Activated gamma-delta T cell treated with Interleukin-2 at 50 U/mL for 16 hours (primary cell): ENCODE results near the gene MLLT6.
"Not testable (repeated sequence)": the region's sequence is repeated elsewhere in the genome, so short reads cannot be mapped to it uniquely, and the experiment has no call there.

Experiments
- DNase-seq: peaks from one replicate; pipeline ENCODE4 v3.0.0-alpha.2; 2020

Gene MLLT6

GRCh38 chr17:38709104-38709820 is 4.2 kb downstream of the MLLT6 start:
- DNase-seq: no peak

GRCh38 chr17:38709864-38710603 is 5.0 kb downstream of the MLLT6 start:
- no peak for DNase-seq

- DNase-seq: no peak
Observed at GRCh38 chr17:38710604-38710962, 5.5 kb downstream of the MLLT6 start.

GRCh38 chr17:38710985-38711384 is 5.9 kb downstream of the MLLT6 start:
- no peak for DNase-seq

DNA sequence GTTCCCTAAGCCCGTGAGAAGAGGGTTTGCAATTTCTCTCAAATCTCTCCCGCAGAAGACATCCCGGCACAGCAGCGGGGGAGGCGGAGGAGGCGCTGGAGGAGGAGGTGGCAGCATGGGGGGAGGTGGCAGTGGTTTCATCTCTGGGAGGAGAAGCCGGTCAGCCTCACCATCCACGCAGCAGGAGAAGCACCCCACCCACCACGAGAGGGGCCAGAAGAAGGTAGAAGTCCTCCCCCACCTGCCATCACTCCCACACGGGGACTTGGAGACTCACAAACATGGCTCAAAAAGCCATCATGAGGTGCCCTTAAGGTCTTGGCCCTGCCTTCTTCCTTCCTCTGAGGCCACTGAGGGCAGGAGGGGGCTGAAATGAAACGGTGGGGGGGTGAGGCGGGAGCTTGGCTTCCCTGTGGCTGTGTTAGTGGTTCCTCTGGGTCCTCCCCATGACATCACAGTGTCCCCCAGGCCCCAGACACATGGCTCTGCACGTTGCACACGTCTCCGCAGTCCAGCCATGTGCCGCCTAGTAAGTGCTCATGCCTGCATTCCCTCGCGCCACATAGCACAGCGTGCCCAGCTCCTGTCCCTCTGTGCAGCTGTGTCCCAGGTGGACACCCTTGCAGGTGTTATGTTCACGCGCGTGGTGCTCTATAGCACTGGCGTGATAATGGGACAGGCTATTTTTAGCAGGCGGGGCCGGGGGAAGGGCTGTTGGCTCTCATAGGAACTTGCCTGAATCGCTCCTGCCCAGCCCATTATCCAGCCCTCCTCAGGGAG is 6.9 kb downstream of the MLLT6 start:
- DNase-seq: no peak

DNA sequence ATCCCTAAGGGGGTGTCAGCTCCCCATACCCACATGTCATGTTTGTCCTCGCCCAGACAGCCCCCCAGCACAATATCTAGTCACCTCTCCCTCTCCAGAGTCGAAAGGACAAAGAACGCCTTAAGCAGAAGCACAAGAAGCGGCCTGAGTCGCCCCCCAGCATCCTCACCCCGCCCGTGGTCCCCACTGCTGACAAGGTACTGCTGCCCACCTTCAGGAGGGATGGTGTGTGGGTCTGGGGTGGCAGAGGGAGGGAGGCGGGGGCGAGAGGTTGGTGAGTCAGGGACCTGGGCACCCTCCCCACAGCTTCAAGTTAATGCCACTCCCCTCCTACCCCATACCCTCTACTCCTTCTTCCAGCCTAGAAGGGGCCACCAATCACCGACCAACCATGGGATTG is 7.5 kb downstream of the MLLT6 start:
- no peak for DNase-seq

- DNase-seq: no peak
Observed at GRCh38 chr17:38713456-38714075, 8.5 kb downstream of the MLLT6 start.

GRCh38 chr17:38715216-38715943 is 10.3 kb downstream of the MLLT6 start:
- DNase-seq: no peak

DNA sequence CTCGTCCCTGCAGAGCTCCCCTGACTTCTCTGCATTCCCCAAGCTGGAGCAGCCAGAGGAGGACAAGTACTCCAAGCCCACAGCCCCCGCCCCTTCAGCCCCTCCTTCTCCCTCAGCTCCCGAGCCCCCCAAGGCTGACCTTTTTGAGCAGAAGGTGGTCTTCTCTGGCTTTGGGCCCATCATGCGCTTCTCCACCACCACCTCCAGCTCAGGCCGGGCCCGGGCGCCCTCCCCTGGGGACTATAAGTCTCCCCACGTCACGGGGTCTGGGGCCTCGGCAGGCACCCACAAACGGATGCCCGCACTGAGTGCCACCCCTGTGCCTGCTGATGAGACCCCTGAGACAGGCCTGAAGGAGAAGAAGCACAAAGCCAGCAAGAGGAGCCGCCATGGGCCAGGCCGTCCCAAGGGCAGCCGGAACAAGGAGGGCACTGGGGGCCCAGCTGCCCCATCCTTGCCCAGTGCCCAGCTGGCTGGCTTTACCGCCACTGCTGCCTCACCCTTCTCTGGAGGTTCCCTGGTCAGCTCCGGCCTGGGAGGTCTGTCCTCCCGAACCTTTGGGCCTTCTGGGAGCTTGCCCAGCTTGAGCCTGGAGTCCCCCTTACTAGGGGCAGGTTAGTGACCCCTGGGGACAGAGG is 11.4 kb downstream of the MLLT6 start:
- DNase-seq: no peak

GRCh38 chr17:38717139-38717745 is 12.2 kb downstream of the MLLT6 start:
- no peak for DNase-seq

DNA sequence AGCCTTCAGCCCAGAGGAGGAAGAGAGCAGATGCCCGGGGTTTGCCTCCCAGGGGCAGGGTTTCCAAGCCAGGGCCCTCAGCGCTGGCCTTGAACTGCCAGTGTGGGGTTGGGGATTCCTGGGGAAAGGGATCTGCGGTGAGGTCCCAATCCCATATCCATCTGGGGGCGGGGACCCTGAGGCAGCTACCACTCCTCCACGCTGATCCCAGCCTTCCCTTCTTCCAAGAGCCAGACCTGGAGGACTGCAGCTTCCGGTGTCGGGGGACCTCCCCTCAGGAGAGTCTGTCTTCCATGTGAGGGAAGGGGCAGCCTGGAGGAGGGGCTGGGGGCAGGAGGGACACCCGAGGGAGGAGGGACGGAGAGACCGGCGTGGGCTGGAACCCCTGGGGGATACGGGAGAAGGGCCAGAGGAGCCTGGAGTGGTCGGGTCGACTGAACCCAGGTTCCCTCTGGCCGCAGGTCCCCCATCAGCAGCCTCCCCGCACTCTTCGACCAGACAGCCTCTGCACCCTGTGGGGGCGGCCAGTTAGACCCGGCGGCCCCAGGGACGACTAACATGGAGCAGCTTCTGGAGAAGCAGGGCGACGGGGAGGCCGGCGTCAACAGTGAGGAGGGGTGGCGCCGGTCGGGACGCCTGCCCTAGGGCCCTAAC is 14.3 kb downstream of the MLLT6 start:
- DNase-seq: no peak

DNA sequence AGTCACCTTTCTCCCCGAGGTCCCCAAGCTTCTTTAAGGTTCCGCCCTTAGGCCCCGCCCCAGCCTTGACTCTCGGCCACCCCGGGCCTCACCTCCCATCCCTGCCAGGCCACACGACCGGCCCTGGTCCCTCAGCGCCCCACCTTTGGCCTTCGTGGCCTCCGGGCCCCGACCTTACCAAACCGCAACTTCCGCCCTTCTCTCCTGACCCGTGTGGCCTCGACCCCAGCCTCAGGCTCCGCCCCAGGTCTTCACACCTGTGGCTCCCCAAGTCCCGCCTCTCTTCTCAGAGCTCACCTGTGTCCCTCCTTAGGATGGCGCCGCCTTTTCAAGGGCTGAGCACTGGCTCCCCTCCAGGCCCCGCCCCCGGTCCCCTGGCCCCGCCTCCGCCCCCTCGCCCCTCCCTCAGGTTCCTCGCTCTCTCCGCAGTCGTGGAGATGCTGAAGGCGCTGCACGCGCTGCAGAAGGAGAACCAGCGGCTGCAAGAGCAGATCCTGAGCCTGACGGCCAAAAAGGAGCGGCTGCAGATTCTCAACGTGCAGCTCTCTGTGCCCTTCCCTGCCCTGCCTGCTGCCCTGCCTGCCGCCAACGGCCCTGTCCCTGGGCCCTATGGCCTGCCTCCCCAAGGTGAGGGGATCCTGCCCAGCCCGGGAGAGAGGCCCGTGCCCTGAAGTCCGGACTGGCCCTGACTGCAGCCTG is 15.0 kb downstream of the MLLT6 start:
- no peak for DNase-seq

- DNase-seq: no peak
Observed at GRCh38 chr17:38720941-38721340, 15.9 kb downstream of the MLLT6 start.

DNA sequence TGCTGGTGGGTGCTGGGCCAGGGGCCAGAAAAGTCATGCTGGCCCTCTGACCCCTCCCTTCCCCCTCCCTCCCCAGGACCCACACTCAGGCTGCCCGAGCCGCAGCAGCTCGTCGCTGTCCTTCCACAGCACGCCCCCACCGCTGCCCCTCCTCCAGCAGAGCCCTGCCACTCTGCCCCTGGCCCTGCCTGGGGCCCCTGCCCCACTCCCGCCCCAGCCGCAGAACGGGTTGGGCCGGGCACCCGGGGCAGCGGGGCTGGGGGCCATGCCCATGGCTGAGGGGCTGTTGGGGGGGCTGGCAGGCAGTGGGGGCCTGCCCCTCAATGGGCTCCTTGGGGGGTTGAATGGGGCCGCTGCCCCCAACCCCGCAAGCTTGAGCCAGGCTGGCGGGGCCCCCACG is 16.7 kb downstream of the MLLT6 start:
- no peak for DNase-seq

DNA sequence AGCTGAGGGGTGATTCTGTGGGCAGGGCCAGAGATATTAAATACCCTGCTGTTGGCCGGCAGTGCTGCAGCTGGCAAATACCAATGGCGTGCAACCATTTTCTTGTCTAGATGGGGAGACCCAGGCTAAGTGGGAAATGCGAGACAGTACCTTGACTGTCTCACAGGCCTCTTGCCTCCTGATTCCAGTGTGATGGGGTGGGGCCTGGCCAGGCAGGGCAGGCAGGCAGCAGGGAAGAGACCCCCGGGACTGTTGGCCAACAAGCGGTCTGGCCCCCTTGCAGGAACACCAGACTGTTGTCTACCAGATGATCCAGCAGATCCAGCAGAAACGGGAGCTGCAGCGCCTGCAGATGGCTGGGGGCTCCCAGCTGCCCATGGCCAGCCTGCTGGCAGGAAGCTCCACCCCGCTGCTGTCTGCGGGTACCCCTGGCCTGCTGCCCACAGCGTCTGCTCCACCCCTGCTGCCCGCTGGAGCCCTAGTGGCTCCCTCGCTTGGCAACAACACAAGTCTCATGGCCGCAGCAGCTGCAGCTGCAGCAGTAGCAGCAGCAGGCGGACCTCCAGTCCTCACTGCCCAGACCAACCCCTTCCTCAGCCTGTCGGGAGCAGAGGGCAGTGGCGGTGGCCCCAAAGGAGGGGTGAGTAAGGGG is 19.4 kb downstream of the MLLT6 start:
- DNase-seq: no peak

GRCh38 chr17:38725066-38725465 is 20.0 kb downstream of the MLLT6 start:
- DNase-seq: no peak

GRCh38 chr17:38726145-38726544 is 21.1 kb downstream of the MLLT6 start:
- DNase-seq: not testable (repeated sequence)

- DNase-seq: peak; percentile 57
Observed at GRCh38 chr17:38727736-38728135, 22.7 kb downstream of the MLLT6 start.

DNA sequence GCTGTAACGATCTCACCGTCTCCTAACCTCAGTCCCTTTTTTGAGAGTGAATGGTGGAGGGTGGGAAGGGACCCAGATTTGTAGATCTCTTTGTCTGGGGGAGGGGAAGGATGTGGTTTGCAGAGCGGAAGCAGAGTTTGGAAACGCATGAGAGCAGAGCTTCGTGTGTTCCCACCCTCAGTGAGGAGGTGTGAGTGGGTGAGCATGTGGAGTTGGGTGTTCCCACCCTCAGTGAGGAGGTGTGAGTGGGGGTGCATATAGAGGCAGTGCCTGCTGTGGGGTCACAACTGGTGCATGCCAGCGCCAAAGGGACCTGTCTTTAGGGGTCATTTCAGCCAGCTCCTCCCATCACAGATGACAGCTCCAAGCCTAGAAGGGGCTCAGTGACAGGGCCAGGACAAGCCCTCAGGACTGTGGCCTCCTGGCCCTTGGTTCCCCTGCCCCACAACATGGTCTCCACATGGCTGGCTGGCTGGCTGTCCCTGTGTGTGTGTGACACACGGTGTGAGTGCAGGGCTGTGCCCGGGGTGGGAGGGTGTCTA is 23.3 kb downstream of the MLLT6 start:
- DNase-seq: peak; percentile 74
